HUDEP-2 (cell line): ENCODE results near the gene ELANE.
"Not testable (repeated sequence)": the region's sequence is repeated elsewhere in the genome, so short reads cannot be mapped to it uniquely, and the experiment has no call there.

ENCODE experiments used
- DNase-seq, 76 experiments: peaks; one replicate each; lab custom pipeline; 2025; ENCODE audit not compliant: unreplicated experiment in 76 of 76; lab: John Stamatoyannopoulos, UW

Gene ELANE

DNA sequence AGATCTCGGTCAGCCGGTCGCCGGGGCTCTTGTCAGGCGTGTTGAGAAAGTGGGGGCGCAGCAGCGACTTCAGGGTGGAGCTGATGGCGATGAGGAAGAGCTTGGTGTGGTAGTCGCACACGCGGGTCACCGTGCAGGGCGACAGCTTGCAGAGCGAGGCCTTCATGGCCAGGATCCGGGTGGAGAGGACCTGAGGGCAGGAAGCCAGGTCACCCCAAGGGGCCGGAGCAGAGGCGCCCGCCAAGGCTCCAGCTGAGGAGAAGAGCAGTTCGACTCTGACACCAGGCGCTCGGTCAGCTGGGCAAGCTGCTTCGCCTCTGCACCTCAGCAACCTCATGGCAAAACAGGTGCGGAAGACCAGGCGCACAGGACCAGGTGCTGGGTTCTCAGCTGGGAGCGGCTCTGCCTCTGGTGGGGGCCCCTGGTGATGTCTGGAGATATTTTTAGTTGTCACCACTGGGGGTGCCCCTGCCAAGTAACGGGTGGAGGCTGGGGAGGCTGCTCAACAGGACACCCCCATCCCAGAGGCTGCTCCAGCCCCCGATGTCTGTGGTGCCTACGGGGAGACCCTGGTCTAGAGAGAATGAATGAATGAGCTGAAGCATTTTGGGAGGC, 23.3 kb downstream of the ELANE start:
- DNase-seq, result no peak

DNA sequence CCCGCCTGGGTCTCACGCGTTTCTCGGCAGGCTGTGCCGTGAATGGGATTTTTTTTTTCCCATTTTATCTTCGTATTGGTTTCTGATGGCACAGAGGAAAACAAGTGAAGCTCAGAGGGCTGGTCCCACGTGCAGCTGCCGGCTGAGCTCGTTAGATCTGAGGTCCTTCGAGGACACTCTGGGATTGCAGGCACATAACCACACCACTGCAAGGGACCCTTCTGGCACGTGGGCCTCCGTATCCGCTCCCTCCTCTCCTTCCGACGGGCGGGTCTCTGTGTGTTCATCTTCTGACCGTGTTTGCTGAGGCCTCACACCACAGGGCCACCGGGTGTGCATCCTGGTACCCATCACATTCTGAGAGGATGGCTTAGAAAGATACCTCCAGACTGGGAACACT, 24.0 kb downstream of the ELANE start:
- no peak for DNase-seq

DNA sequence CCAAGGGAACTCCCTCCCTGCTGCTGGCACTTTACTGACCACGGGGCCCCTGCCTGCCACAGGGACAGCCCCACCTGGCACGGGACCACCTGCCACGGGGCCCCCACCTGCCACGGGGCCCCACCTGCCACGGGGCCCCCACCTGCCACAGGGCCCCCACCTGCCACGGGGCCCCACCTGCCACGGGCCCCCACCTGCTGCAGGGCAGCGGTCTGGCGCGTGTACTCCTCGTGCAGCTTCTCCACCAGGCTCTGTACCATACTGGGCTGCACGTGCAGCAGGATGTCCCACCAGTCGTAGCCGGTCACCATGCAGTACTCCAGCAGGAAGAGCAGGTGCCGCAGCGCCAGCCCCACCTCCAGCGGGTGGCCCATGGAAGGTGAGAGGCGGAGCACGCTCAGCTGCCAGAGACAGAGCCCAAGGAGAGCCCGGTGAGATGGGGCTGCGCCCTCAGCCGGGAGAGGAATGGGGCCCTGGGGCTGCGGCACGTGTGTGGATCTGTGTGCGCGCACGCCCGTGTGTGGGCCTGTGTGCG, 24.7 kb downstream of the ELANE start:
- no peak for DNase-seq

DNA sequence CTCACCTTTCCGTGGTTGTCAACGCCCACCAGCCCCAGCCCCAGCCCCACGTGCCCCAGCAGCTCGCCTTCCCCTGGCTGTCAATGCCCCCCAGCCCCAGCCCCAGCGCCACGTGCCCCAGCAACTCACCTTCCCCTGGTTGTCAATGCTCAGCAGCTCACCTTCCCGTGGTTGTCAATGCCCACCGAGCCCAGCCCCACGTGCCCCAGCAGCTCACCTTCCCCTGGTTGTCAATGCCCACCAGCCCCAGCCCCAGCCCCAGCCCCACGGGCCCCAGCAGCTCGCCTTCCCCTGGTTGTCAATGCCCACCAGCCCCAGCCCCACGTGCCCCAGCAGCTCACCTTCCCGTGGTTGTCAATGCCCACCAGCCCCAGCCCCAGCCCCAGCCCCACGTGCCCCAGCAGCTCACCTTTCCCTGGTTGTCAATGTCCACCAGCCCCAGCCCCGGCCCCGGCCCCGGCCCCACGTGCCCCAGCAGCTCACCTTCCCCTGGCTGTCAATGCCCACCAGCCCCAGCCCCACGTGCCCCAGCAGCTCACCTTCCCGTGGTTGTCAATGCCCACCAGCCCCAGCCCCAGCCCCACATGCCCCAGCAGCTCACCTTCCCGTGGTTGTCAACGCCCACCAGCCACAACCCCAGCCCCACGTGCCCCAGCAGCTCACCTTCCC, 26.0 kb downstream of the ELANE start:
- DNase-seq, result not testable (repeated sequence)

DNA sequence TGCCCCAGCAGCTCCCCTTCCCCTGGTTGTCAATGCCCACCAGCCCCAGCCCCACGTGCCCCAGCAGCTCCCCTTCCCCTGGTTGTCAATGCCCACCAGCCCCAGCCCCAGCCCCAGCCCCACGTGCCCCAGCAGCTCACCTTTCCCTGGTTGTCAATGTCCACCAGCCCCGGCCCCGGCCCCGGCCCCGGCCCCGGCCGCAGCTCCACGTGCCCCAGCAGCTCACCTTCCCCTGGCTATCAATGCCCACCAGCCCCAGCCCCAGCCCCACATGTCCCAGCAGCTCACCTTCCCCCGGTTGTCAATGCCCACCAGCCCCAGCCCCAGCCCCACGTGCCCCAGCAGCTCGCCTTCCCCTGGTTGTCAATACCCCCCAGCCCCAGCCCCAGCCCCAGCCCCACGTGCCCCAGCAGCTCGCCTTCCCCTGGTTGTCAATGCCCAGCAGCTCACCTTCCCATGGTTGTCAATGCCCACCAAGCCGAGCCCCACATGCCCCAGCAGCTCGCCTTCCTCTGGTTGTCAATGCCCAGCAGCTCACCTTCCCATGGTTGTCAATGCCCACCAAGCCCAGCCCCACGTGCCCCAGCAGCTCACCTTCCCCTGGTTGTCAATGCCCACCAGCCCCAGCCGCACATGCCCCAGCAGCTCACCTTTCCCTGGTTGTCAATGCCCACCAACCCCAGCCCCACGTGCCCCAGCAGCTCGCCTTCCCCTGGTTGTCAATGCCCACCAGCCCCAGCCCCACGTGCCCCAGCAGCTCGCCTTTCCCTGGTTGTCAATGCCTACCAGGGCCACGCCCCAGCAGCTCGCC, 26.9 kb downstream of the ELANE start:
- not testable (repeated sequence) for DNase-seq

DNA sequence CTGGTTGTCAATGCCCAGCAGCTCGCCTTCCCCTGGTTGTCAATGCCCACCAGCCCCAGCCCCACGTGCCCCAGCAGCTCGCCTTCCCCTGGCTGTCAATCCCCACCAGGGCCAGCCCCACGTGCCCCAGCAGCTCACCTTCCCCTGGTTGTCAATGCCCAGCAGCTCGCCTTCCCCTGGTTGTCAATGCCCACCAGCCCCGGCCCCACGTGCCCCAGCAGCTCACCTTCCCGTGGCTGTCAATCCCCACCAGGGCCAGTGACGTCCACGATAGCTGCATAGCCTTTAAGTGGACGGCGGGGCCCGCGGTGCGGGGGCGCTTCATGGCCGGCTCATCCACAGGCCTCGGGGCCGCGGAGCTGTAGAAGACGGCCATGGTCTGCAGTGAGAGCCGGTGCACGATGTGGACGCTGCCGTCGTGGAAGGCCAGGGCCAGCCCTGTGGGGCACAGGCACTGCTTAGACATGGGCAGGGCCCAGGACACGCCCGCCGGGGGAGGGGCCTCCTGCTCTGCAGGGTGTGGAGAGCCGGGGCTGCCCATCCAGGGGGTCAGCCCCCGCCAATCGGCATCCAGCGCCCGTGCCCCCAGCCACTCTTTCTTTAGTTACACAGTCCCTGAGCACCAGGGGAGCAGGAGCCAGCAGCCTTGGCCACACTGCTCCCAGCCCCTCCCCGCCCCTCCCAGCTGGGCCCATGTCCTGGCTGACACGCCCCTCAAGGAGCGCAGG, 27.8 kb downstream of the ELANE start:
- peak in 1 of 76 experiments; percentile 28 for DNase-seq

DNA sequence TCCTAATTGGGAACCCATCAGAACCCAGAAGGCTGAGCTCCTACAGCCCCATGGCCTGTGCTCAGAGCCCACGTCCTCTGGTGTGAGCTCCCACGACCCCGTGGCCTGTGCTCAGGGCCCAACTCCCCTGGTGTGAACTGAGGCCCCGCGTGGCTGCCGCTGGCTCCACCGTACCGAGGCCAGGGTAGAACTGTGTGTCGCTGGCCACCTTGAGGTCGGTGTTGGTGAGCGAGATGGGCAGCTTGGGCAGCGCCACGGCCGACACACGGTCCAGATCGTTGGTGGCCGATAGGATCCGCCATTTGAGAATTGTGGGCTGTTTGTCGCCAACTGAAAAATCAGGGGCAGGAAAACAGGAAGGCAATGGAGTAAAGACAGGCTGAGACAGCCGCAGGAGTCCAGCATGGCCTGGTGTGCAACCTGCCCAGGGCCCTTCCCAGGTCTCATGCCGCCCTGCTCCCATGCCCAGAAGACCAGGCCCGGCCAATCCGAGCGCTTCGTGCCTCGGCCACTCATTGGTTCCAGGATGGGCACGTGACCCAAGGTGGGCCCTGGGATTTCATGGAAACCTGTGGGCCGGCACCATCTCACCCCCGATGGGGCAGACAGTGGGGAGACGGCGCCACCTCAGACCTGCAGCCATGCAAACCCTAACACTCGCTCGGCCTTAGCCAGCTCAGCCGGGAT, 29.4 kb downstream of the ELANE start:
- DNase-seq, result no peak

DNA sequence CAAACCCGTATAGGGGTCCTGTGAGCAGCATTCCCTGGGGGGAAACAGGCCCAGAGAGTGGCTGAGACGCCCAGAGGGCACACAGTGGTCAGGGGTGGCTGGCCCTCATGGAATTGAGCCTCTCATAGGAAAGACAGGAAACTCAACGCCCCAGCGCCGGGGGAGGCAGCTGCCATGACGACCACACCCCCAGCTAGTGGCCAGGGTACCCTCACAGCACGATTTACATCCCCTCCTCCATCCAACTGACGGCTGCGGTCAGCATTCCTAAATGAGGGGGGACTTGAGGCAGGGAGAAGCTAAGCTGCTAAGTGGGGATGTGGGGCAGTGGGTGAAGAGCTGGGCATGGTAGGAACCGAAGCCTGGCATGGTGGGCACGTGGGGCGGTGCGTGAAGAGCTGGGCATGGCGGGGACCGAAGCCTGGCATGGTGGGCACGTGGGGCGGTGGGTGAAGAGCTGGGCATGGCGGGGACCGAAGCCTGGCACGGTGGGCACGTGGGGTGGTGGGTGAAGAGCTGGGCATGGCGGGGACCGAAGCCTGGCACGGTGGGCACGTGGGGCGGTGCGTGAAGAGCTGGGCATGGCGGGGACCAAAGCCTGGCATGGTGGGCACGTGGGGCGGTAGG, 30.9 kb downstream of the ELANE start:
- no peak for DNase-seq

DNA sequence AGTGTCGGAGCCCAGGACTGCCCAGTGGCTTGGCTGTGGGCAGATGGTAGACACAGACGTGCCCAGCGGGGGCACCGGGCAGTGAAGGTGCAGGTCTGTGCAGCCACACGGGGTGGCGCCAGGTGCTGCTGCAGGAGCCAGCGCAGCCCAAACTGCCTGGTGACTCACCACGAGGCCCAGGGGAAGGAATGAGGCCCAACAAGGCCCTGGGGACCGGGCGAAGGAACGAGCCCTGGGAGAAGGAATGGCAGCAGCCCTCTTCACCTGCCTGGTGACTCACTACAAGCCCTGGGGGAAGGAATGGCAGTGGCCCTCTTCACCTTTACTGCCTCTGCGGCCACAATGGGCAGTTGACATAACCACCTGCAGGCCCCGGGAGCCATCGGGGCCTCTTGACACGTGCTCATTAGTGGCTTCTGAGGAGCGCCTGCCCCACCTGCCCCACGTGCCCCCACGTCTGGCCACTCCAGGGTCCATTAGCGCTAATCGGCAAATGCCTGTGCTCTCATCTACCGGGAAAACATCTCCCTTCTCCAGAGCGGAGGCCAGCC, 31.6 kb downstream of the ELANE start:
- DNase-seq, result no peak

DNA sequence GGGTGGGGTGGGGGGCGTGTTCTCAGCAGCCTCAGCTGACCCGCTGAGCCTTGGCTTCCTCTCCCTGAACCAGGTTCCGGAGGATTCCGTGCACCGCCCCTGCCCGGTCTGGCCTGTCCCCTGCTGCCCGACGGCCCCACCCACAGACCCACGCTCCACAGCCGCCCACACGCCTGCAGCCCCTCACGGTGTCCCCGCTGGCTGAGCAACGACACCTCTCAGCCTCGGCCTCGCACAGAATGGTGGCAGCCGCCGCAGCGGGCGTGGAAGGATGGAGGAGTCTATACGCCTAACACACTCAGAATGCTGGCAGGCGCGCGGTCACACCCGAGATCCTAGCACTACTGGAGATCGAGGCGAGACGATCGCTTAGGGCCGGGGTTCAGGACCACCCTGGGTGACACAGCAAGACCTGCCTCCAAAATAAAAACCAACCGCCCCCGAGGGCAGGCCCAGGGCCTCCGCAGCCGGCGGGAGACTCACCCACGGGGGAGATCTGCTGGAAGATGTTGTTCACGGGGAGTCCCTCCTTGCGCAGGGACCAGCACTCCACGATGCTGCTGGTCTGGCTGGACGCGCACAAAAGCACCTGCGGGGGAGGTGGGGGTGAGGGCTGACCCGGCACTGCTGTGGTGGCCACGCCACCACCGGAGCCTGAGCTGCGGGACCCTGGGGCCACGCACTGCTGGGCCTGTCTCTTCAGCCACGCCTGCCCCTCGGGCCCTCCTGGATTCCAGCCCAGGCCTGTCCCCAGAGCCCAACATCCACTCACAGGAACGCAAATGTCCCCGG, 32.5 kb downstream of the ELANE start:
- no peak for DNase-seq

DNA sequence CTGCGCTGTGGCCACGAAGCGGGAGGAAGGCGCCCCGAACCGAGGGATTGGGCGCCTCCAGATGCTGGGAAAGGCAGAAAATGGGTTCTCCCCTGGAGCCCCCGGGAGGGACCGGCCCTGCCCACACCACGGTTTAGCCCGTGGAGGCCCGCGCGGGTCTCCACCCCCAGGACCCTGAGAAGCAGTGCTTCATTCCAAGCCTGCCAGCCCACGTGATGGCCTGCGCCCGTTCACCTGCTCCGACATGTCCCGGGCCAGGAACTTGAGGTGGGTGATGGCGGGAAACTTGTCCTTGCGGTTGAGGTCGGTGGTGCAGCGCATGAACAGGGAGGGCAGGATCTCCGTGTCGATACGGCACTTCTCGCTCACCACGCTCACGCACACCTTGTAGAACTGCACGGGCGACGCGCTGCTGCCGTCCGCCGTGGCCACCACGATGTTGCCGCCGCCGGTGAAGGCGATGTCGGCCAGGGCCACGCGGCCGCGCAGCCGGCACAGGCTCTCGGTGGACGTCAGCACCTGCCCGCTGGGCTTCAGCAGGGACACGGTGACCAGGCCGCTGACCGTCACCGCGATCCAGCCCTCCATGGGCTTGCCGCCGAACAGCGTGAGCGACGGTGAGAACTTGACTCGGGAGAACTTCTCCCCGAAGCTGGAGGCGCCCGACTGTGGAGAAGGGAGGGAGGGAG, 33.6 kb downstream of the ELANE start:
- no peak for DNase-seq

DNA sequence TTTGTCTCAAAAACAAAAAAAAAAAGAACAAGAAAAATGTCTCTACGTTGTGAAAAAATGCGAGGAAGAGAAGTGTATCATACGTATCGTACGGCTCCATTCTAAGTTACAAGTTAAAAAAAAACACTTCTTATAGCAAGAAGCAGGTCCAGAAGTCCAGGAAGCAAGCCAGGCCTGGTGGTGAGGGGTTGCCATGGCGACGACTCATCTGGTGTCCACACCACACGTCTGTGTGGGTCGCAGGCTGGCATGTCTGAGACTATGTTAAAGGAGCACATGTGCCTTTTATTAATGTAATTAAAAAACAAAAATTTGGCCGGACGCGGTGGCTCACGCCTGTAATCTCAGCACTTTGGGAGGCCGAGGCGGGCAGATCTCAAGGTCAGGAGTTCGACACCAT, 35.0 kb downstream of the ELANE start:
- no peak for DNase-seq

DNA sequence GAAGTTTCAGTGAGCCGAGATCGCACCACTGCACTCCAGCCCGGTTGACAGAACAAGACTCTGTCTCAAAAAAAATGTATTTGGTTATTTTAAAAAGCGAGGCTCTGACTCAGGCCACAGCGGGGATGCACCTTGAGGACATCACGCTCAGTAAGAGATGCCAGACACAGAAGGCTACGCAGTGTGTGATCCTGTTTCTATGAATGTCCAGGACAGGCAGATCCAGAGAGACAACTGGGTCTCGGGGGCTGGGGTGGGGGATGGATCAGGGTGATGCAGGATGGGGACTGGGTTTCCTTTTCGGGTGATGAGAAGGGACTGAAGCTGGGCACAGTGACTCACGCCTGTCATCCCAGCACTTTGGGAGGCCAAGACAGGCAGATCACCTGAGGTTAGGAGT, 35.5 kb downstream of the ELANE start:
- no peak for DNase-seq

DNA sequence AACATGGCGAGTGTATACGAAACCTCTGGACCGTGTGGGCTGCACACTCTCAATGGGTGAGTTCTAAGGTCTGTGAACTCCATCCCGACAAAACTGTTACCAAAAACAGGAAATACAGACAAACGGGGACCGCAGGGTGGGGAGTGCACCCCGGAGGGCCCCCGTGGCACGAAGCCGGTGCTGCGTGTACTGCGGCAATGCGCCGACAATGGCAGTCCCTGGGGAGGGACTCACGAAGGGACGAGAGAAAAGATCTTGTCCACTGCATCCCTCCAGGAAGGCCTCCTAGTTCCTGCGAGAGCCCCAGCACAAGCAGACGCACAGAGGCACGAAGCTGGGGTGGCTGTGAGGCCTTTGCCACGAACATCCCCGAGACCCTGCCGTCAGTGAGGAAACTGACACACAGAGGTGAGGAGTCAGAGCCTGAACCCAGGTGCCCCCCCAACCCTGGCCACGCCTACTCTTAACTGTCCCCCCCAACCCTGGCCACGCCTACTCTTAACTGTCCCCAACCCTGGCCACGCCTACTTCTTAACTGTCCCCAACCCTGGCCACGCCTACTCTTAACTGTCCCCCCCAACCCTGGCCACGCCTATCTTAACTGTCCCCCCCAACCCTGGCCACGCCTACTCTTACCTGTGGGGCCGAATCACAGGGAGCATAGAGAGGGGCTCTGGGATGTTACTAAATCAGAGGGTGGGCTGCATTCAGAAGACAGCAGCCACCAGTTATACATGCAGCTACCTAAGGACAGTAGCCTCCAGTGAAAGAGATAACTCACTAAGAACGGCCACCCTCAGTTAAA, 36.7 kb downstream of the ELANE start:
- DNase-seq, result peak in 54 of 76 experiments; percentile 16 to 79 (median 60)

DNA sequence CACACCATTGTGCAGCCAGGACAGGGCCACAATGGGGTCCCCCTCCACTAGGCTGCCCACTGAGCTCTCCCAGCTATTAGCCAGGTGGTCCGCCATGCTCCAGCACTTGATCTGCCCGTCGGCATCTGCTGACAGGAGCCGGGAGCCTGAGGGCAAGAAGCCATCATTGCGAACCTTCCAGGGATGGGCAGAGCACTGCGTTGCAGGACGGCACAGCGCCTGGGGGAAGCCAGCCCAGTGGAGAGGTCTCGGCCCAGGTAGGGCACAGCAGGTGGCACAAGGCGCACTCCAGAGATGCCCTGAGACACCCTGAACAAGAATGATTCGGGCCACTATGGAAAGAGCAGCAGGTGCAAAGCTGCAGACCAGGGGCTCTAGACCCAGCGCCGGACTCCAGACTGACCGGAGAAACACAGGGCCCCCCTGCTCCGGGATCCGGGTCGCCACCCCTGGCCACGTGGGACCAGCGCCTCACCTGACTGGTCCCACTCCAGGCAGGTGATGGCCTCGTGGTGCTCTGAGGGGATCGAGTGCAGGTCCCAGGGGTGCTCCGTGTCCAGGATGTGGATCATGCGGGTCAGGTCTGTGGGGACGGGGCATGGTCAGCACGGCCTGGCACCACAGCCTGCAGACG, 37.7 kb downstream of the ELANE start:
- no peak for DNase-seq

DNA sequence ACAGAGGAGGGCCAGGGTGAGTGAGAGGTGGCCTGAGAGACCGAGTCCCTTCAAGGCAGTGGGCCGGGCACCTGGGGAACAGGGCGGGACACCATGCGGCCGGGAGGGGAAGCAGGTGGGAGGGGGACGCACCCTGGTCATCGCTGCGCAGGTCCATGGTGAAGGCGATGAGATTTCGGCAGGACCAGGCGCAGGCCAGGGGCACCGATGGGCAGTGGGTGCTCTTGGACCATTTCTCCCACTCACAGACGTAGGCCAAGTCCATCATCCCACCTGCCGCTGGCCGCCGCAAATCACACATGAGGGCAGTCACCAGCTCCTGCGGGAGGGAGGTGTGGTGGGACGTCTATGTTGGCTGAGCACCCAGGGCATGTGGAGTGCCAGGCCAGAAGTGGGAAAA, 38.7 kb downstream of the ELANE start:
- no peak for DNase-seq
